Loucy (cell line): ENCODE measurements around the gene MACROH2A2.

ENCODE experiments used
- H2AFZ ChIP-seq: fragments of 200-600 bp; sonication (generic); 2 replicates; pipeline ENCODE4 v1.6.0; 2016; ENCODE audit warnings: antibody characterized with exemption, mild to moderate bottlenecking, low read length, moderate library complexity
- H3F3A ChIP-seq: fragments of 200-600 bp; 2 replicates; pipeline ENCODE4 v1.6.0; 2016; ENCODE audit warnings: antibody characterized with exemption, low read depth, mild to moderate bottlenecking
- H3K27me3 ChIP-seq: fragments of 200-600 bp; sonication (generic); 2 replicates; pipeline ENCODE4 v1.6.1; 2014; ENCODE audit warnings: low read length, mild to moderate bottlenecking; ENCODE audit not compliant: insufficient read depth, poor library complexity, severe bottlenecking
- H3K36me3 ChIP-seq: fragments of 200-600 bp; sonication (generic); 2 replicates; pipeline ENCODE4 v1.6.1; 2016; ENCODE audit warnings: low read length; ENCODE audit not compliant: insufficient read depth
- H3K4me1 ChIP-seq: fragments of 200-600 bp; sonication (generic); 2 replicates; pipeline ENCODE4 v1.5.1; 2014; ENCODE audit warnings: low read length, mild to moderate bottlenecking; ENCODE audit not compliant: insufficient read depth, poor library complexity, severe bottlenecking
- H3K4me2 ChIP-seq: fragments of 200-600 bp; sonication (generic); 2 replicates; pipeline ENCODE4 v1.6.0; 2014; ENCODE audit warnings: antibody characterized with exemption, low read length, low read depth, mild to moderate bottlenecking; ENCODE audit not compliant: poor library complexity, severe bottlenecking
- H3K4me3 ChIP-seq: fragments of 200-600 bp; sonication (generic); 2 replicates; pipeline ENCODE4 v1.5.1; 2014; ENCODE audit warnings: low read length, mild to moderate bottlenecking, mixed read lengths; ENCODE audit not compliant: poor library complexity, severe bottlenecking
- H3K79me2 ChIP-seq: fragments of 200-600 bp; sonication (generic); 2 replicates; pipeline ENCODE4 v1.6.1; 2014; ENCODE audit warnings: low read length; ENCODE audit not compliant: insufficient read depth
- H3K9ac ChIP-seq: fragments of 200-600 bp; sonication (generic); 2 replicates; pipeline ENCODE4 v1.6.0; 2014; ENCODE audit warnings: mild to moderate bottlenecking, low read depth, low read length, moderate library complexity; ENCODE audit not compliant: poor library complexity, severe bottlenecking
- H3K9me2 ChIP-seq: fragments of 200-600 bp; sonication (generic); replicated peaks from 2 replicates; pipeline ENCODE4 v1.6.1; 2016; ENCODE audit warnings: low read depth, low read length, mixed read lengths
- H3K9me3 ChIP-seq: fragments of 200-600 bp; sonication (generic); 2 replicates; pipeline ENCODE4 v1.6.1; 2014; ENCODE audit warnings: mild to moderate bottlenecking, antibody characterized with exemption, low read length, low read depth; ENCODE audit not compliant: insufficient read depth
- H4K20me1 ChIP-seq: fragments of 200-600 bp; sonication (generic); 2 replicates; pipeline ENCODE4 v1.6.0; 2014; ENCODE audit warnings: antibody characterized with exemption, low read length, mild to moderate bottlenecking; ENCODE audit not compliant: insufficient read depth, poor library complexity, severe bottlenecking
- EZH2phosphoT487 ChIP-seq: fragments of 200-600 bp; IDR thresholded peaks from 2 replicates; pipeline ENCODE4 v1.6.1; 2018; ENCODE audit warnings: antibody characterized with exemption, mild to moderate bottlenecking, moderate library complexity, borderline replicate concordance
- TF ChIP-seq, protein P1 (sequence below): fragments of 200-600 bp; sonication (generic); conservative IDR thresholded peaks from 2 replicates; pipeline ENCODE4 v1.5.1; 2014; ENCODE audit warnings: mild to moderate bottlenecking, antibody characterized with exemption, low read length

Gene MACROH2A2

GRCh38 chr10:70085975-70086613 lies 33.4 kb downstream of the MACROH2A2 start:
- no peak overlapping the region for H3K9ac ChIP-seq
- H3F3A ChIP-seq: no peaks in the 10 kb centered on the region
- no peak overlapping the region for H3K4me3 ChIP-seq
- H4K20me1 ChIP-seq: no peaks in the 10 kb centered on the region
- no peaks in the 10 kb centered on the region for H3K4me1 ChIP-seq
- no peaks in the 10 kb centered on the region for H3K79me2 ChIP-seq
- H3K4me2 ChIP-seq: no peak overlapping the region
- no peaks in the 10 kb centered on the region for H3K9me3 ChIP-seq
- H3K36me3 ChIP-seq: no peaks in the 10 kb centered on the region
- no peak overlapping the region for H2AFZ ChIP-seq
- no peaks in the 10 kb centered on the region for H3K9me2 ChIP-seq
- TF ChIP-seq, protein P1, sequence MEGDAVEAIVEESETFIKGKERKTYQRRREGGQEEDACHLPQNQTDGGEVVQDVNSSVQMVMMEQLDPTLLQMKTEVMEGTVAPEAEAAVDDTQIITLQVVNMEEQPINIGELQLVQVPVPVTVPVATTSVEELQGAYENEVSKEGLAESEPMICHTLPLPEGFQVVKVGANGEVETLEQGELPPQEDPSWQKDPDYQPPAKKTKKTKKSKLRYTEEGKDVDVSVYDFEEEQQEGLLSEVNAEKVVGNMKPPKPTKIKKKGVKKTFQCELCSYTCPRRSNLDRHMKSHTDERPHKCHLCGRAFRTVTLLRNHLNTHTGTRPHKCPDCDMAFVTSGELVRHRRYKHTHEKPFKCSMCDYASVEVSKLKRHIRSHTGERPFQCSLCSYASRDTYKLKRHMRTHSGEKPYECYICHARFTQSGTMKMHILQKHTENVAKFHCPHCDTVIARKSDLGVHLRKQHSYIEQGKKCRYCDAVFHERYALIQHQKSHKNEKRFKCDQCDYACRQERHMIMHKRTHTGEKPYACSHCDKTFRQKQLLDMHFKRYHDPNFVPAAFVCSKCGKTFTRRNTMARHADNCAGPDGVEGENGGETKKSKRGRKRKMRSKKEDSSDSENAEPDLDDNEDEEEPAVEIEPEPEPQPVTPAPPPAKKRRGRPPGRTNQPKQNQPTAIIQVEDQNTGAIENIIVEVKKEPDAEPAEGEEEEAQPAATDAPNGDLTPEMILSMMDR: no peak
- no peak for TF ChIP-seq EZH2phosphoT487
- H3K27me3 ChIP-seq: no peaks in the 10 kb centered on the region

GRCh38 chr10:70087616-70088307 lies 35.1 kb downstream of the MACROH2A2 start:
- no peaks in the 10 kb centered on the region for H3K27me3 ChIP-seq
- H2AFZ ChIP-seq: no peak overlapping the region
- H3K9ac ChIP-seq: no peak overlapping the region
- H3K4me1 ChIP-seq: peaks cover 10% of the 10 kb centered on the region
- no peak overlapping the region for H3K4me2 ChIP-seq
- H4K20me1 ChIP-seq: no peaks in the 10 kb centered on the region
- no peak for TF ChIP-seq EZH2phosphoT487
- TF ChIP-seq, protein P1: no peak
- no peaks in the 10 kb centered on the region for H3F3A ChIP-seq
- H3K79me2 ChIP-seq: no peaks in the 10 kb centered on the region
- H3K9me3 ChIP-seq: no peaks in the 10 kb centered on the region
- no peaks in the 10 kb centered on the region for H3K36me3 ChIP-seq
- H3K9me2 ChIP-seq: no peaks in the 10 kb centered on the region
- H3K4me3 ChIP-seq: no peak overlapping the region

- TF ChIP-seq, protein P1: no peak
- no peak for TF ChIP-seq EZH2phosphoT487
- no peak overlapping the region for H3K4me2 ChIP-seq
- H3K36me3 ChIP-seq: no peaks in the 10 kb centered on the region
- no peak overlapping the region for H2AFZ ChIP-seq
- H3K4me3 ChIP-seq: no peak overlapping the region
- H3K4me1 ChIP-seq: peaks cover 15% of the 10 kb centered on the region
- H3K9ac ChIP-seq: no peak overlapping the region
- H4K20me1 ChIP-seq: no peaks in the 10 kb centered on the region
- H3F3A ChIP-seq: no peaks in the 10 kb centered on the region
- no peaks in the 10 kb centered on the region for H3K27me3 ChIP-seq
- H3K9me2 ChIP-seq: no peaks in the 10 kb centered on the region
- H3K79me2 ChIP-seq: no peaks in the 10 kb centered on the region
- H3K9me3 ChIP-seq: no peaks in the 10 kb centered on the region
Observed at GRCh38 chr10:70088308-70088698, 35.7 kb downstream of the MACROH2A2 start.
